Stomach (tissue), 4 donors: ENCODE measurements around the gene HNRNPR.

Experiments used
- CTCF ChIP-seq, 7 experiments: fragments of 450-650 bp in 4 of 7; fragments of 200-600 bp in 3 of 7; sonication (generic) in 3 of 7; IDR thresholded peaks; one replicate each; pipeline ENCODE4 v1.5.1; 2016 to 2019; ENCODE audit warnings: antibody characterized with exemption in 7 of 7, control low read depth in 2 of 7, mild to moderate bottlenecking in 1 of 7
- EP300 ChIP-seq: sonication (generic); formaldehyde crosslinking; IDR thresholded peaks from one replicate; pipeline ENCODE4 v1.6.1; 2017; ENCODE audit warnings: antibody characterized with exemption

DNA sequence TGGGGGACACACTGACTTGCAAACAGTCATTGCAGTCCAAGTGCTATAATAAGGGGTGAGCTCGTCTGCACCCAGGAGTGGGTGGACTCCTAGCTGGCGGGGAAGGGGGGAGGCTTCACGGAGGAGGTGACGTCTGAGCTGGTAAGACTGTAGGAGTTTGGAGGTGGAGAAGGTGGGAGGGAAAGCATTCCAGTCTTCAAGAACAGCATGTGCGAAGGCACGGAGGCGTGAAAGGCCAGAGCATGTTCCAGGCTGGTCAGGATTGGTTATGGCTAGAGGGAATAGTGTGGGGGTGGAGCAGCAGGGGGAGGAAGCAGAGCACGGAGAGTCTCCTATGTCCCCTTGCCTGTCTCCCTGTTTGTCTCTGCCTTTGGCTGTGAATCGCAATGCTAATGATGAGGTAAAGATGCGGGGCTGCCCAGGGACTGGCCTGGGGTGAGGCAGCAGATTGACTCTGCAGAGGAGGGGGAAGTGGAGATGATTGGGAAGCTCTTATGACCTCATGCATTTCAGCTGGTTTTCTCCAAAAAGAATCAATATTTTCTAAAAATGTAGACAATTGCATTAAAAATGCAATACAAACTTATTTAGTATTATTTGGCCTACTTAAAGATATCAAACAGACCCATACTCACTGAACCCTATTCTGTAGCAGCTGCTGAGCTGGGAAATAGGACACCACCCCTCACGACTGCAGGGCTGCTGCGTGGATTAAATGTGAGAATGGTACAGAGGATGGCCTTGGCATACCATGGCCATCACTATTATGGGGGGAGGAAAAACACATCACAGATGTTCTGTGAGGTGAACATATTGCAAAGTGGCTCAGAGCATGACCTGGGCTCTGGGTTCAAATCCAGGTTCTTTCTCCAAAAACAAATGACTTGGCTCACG, 28.1 kb upstream of the HNRNPR start:
- TF ChIP-seq EP300 (no peak), CTCF (IDR thresholded peaks at IDR 0.05) (no peak)
